ENCODE measurements around the gene ZNF341. TPM values are rescaled to one million over a fixed set of nuclear protein-coding genes. Genes with fewer than 3 reads are reported as not detected.
A peak's percentile ranks its signal among the peaks of the same experiment; 100 is the strongest.

ZNF341 gene
- total and polyA plus RNA-seq, 2 of the 8 experiments (the other 6 are each of a cell fraction or from before 2014, with no cell fraction given): 5.8 to 6.4 TPM

DNA sequence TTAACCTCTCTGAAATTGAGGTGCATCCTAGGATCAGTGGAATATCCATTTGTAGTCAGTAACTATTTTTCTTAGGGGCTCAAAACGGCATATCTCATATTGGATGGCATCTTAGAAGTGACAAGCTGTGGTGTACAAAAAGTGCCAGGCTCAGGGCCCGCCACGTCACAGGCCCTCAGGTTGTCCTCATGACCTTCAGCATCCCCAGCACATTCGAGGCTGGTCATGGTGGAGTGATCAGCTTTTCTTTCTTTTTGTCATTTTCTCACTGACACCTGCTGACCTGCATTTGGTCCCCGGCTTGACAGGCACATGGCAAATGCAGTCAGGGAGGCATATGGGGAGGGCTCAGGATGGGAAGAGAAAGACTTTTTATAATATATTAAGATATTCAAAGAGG lies 38.5 kb upstream of the ZNF341 start:
- H3K79me2 ChIP-seq (ENCODE audit: control insufficient read depth in 1 of 2, insufficient read depth in 2 of 2, low read length in 2 of 2): no peaks in the 10 kb centered on the region
- CTCF ChIA-PET (ENCODE audit: partially characterized antibody): interaction anchor here (1.1 to 1.9 kb wide), 4 partner anchors 9 to 32 kb away, joined by 3 to 6 read pairs (median 6); no protein-coding TSS in a partner anchor
- H4K8ac ChIP-seq (ENCODE audit: extremely low read depth, insufficient read depth, low read length): no peak overlapping the region
- WGBS, 2 experiments (ENCODE audit: extremely low coverage in 1 of 2, insufficient coverage in 1 of 2, insufficient read length in 1 of 2, insufficient replicate concordance in 2 of 2, low coverage in 1 of 2, low lambda C conversion rate in 2 of 2, missing lambda C conversion rate in 1 of 2): 84% methylated on average over 5 of the region's 5 CpGs; no CpG with 5 or more reads in 1 of the 2 experiments
- no peak overlapping the region for H4K91ac ChIP-seq (replicated peaks; ENCODE audit: insufficient read length, low read length)
- no peak overlapping the region for H2BK20ac ChIP-seq (ENCODE audit: low read length)
- peaks cover 0 to under 1% of the 10 kb centered on the region in 2 experiments; a peak in 1 of 4 replicates for H3K9me3 ChIP-seq (ENCODE audit: insufficient read depth in 2 of 2, low read depth in 1 of 2, low read length in 1 of 2)
- H3K23me2 ChIP-seq (ENCODE audit: low read depth, low read length): no peaks in the 10 kb centered on the region
- DNase-seq (ENCODE audit: low read depth in 1 of 2, low spot score in 2 of 2) (no peak), FAIRE-seq (no peak)
- no peak overlapping the region for H3K4me2 ChIP-seq (ENCODE audit: insufficient read depth in 1 of 2, low read depth in 2 of 2, low read length in 2 of 2)
- POLR2A ChIA-PET (ENCODE audit: partially characterized antibody): interaction anchor here (0.6 to 2.6 kb wide), 8 partner anchors 8 to 38 kb away, joined by 3 to 10 read pairs (median 4); partner anchors contain the start of genes PXMP4 and ZNF341
- no peaks in the 10 kb centered on the region for H4K20me1 ChIP-seq (replicated peaks in 1 of 2; ENCODE audit: control insufficient read depth in 1 of 2, insufficient read depth in 2 of 2, low read length in 2 of 2)
- no peak overlapping the region for H3K4me3 ChIP-seq (ENCODE audit: extremely low read depth in 1 of 4, insufficient read depth in 2 of 4, low read depth in 3 of 4, low read length in 4 of 4)
- H3K36me3 ChIP-seq (ENCODE audit: control insufficient read depth in 2 of 4, insufficient read depth in 4 of 4, low read length in 3 of 4): no peaks in the 10 kb centered on the region
- H3K14ac ChIP-seq (ENCODE audit: insufficient read length): no peak overlapping the region
- H2BK15ac ChIP-seq (ENCODE audit: low read length): no peak overlapping the region
- no peak overlapping the region for H2AK5ac ChIP-seq (ENCODE audit: low read depth, low read length)
- no peak overlapping the region for H2AFZ ChIP-seq (ENCODE audit: low read length)
- H2BK12ac ChIP-seq (ENCODE audit: low read depth, low read length): 0 out of 2 replicates have a peak overlapping the region, but pooled peaks have one; percentile 39
- H3K9ac ChIP-seq (replicated peaks in 1 of 4; ENCODE audit: extremely low read depth in 1 of 4, low read depth in 3 of 4, low read length in 3 of 4): no peak overlapping the region
- no peak overlapping the region for H3K23ac ChIP-seq (ENCODE audit: insufficient read length)
- H3K4me1 ChIP-seq (replicated peaks in 1 of 4; ENCODE audit: control insufficient read depth in 3 of 4, insufficient read depth in 4 of 4, low read length in 3 of 4): peaks cover 0 to 16% (median 9%) of the 10 kb centered on the region in 4 experiments; a peak in 6 of 7 replicates
- H3K27me3 ChIP-seq (replicated peaks in 1 of 4; ENCODE audit: control insufficient read depth in 3 of 4, extremely low read depth in 1 of 4, insufficient read depth in 3 of 4, low read length in 3 of 4): peaks cover 0 to 6% (median 2%) of the 10 kb centered on the region in 4 experiments; a peak in 4 of 7 replicates
- no peaks in the 10 kb centered on the region for H3K79me1 ChIP-seq (ENCODE audit: low read depth, low read length)
- no peak overlapping the region for H3K18ac ChIP-seq (ENCODE audit: extremely low read depth, low read length)
- H3K56ac ChIP-seq (replicated peaks; ENCODE audit: insufficient read length, low read depth, low read length): no peak overlapping the region
- no peak for TF ChIP-seq JUND (IDR thresholded peaks at IDR 0.05; ENCODE audit: low read length)
- no peak for TF ChIP-seq POLR2A (IDR thresholded peaks at IDR 0.05; ENCODE audit: control extremely low read depth in 1 of 2, low read depth in 2 of 2, low read length in 2 of 2)
- TF ChIP-seq JUN (IDR thresholded peaks at IDR 0.05; ENCODE audit: low read depth, low read length): no peak
- no peak for TF ChIP-seq GABPA (IDR thresholded peaks at IDR 0.05; ENCODE audit: borderline replicate concordance, insufficient read depth, low read length)
- TF ChIP-seq MAX (IDR thresholded peaks at IDR 0.05): 0 out of 2 replicates have a peak, but pooled peaks have one; percentile 10
- no peak for TF ChIP-seq SP2 (IDR thresholded peaks at IDR 0.05; ENCODE audit: low read length)
- TF ChIP-seq POLR2AphosphoS5 (IDR thresholded peaks at IDR 0.05; ENCODE audit: low read depth, low read length): no peak
- H3K4ac ChIP-seq (replicated peaks; ENCODE audit: insufficient read length, low read depth, low read length): peak overlapping the region; percentile 51
- H4K5ac ChIP-seq (ENCODE audit: insufficient read length, low read depth, low read length): no peak overlapping the region
- no peak overlapping the region for H3K27ac ChIP-seq (ENCODE audit: low read depth, low read length)
- no peak overlapping the region for H2BK5ac ChIP-seq (ENCODE audit: low read depth, low read length)
- no peak overlapping the region for H2BK120ac ChIP-seq (replicated peaks; ENCODE audit: low read depth, low read length)

All from H1 (cell line).